Fibroblast of villous mesenchyme (primary cell): Measurements from ENCODE around the gene TNNC2. TPM values are rescaled to one million over a fixed set of nuclear protein-coding genes. Genes with fewer than 3 reads are reported as not detected.

Source experiments
- DNase-seq: peaks from one replicate; pipeline ENCODE4 v3.0.0-alpha.2; 2010; ENCODE audit warnings: low read depth
- H3K4me3 ChIP-seq: 2 replicates; pipeline ENCODE4 v1.5.1; 2011; ENCODE audit warnings: low read depth, mild to moderate bottlenecking, low read length
- total RNA-seq: library from RNA; depleted of rRNA; stranded (reverse); fragments of >200 nt; gene quantifications from 2 replicates; pipeline ENCODE4 v1.2.3, GENCODE V29; 2012
- TF ChIP-seq, protein P1 (sequence below): IDR thresholded peaks from 2 replicates; pipeline ENCODE4 v1.5.1; 2012; ENCODE audit warnings: low read depth, mild to moderate bottlenecking, low read length; ENCODE audit not compliant: insufficient read depth

TNNC2 gene
- total RNA-seq, 1 donor = 0.43 TPM

DNA sequence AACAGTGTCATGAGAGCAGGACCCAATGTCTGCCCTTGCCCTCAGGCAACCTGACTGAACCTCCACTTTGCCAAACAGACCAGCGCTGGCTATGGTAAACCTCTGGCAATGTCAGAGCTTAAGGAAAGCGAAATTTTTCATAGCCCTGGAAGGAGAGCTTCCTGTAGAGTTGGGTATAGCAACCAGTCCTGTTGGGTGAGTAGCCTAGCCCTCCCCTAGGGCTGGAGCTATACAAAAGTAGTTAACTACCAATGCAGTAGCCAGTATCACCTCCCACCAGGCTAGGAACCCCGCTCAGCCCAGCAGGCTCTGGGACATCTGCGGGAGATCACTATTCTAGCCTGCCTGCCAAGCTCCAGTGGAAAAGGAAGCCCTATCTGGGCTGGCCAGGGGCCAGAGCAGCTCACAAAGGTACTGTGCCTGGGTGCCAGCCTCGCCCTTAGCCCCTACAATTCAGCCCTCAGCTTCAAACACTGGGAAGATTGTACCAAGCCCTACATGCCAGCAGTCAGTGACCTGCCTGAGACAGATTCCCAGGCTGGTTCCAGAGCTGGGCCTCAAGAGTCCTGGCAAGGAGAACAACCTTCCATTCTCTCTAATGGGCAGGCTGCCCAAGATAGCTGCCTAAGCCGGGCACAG lies 43.3 kb downstream of the TNNC2 start:
- TF ChIP-seq, protein P1, sequence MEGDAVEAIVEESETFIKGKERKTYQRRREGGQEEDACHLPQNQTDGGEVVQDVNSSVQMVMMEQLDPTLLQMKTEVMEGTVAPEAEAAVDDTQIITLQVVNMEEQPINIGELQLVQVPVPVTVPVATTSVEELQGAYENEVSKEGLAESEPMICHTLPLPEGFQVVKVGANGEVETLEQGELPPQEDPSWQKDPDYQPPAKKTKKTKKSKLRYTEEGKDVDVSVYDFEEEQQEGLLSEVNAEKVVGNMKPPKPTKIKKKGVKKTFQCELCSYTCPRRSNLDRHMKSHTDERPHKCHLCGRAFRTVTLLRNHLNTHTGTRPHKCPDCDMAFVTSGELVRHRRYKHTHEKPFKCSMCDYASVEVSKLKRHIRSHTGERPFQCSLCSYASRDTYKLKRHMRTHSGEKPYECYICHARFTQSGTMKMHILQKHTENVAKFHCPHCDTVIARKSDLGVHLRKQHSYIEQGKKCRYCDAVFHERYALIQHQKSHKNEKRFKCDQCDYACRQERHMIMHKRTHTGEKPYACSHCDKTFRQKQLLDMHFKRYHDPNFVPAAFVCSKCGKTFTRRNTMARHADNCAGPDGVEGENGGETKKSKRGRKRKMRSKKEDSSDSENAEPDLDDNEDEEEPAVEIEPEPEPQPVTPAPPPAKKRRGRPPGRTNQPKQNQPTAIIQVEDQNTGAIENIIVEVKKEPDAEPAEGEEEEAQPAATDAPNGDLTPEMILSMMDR = no peak
- H3K4me3 ChIP-seq = no peak overlapping the region
- peak; percentile 18 for DNase-seq

DNA sequence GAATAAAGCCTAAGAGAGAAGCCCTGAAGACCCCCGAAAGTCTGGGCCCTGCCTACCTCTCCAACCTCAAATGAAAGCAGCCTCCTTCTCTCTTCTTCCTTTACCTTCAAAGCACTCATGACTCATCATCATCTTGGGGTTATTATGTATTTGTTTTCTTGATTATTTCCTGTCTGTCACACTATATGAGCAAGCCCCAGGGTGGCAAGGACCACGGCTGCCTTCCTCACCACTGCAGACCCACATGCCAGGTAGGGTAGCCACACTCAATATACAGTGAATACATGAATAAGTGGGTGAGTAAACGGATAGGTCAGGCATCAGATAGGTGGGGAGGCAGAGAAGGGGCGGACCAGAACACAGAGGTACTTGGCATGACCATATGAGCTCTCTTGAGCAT lies 44.2 kb downstream of the TNNC2 start:
- DNase-seq = peak; percentile 22
- TF ChIP-seq, protein P1 = no peak
- no peak overlapping the region for H3K4me3 ChIP-seq

DNA sequence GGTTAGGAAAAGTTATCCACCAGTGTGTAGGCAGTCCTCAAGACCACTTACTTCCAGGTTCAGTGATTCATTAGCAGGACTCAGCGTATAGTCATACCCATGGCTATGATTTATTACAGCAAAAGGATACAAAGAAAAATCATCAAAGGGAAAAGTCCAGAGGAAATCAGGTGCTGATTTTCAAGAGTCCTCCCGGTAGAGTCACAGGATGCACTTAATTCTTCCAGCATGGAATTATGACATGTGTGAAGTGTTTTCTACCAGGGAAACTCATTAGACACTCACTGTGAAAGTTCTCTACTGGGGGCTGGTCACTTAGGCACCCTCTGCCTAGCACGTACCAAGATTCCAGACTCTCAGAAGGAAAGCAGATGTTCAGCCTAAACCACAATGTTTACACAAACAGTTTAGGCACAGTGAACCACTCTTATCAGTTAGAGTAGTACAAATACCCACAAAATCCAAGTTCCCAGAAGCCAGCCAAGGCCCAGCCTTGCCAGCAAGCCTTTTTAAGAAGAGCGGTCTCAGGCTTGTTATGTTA lies 45.7 kb downstream of the TNNC2 start:
- peak; percentile 99 for DNase-seq
- peak overlapping the region; percentile 28 for H3K4me3 ChIP-seq
- TF ChIP-seq, protein P1 = no peak

DNA sequence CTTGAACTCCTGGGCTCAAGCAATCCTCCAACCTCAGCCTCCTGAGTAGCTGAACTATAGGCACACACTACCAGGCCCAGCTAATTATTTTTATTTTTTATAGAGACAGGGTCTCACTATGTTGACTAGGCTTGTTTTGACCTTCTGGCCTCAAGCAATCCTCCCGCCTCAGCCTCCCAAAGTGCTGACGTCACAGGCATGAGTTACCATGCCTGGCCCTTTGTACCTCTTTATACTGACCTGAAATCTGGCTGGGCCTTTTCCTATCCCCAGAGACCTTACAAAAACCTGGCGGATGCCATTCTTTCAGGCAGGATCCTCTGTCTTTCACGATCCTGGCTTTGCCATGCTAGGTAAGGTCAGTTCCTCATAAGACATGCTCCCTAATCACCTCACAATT lies 47.0 kb downstream of the TNNC2 start:
- DNase-seq = no peak
- peak overlapping the region; percentile 42 for H3K4me3 ChIP-seq
- TF ChIP-seq, protein P1 = no peak

DNA sequence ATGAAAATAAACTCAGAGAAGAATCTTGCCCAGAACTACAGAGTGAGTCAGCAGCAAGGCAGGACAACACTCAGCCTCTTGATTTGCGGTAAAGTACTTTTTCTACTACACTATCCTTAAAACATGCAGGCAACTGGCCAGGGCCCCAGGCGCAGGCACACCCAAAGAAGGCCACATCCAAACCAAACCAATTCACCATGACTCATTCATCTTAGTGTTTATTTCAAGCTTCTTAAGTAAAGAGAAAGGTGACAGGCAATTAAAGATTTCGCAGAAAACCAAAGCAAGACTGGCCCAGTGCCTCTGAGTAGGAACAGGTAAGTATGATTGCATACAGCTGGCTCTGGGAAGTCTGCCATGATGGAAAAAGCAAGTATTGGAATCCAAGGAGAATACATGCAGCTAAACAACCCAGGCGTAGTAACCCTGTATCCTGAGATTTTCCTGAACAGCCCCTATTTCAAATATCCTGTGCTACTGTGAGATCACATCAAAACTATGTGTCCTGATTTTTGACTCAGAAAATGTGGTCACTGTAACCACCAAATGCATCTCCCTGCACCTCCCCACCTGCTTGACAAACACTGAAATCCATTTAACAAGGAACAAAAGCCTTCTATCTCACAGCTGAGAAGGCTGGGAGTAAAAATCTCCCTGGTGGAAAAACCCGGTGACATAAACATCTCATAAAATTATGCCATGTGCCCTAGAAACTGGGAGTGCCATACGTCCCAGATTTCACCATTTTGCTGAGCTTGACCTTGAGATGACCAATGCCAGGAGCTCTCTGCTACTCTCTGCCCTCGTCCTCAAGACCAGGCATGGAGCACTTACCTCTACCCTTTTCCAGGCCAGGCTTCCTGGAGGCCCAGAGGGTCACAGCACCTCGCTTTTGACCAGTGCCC lies 47.8 kb downstream of the TNNC2 start:
- peak overlapping the region; percentile 42 for H3K4me3 ChIP-seq
- TF ChIP-seq, protein P1 = no peak
- DNase-seq = peak; percentile 99

DNA sequence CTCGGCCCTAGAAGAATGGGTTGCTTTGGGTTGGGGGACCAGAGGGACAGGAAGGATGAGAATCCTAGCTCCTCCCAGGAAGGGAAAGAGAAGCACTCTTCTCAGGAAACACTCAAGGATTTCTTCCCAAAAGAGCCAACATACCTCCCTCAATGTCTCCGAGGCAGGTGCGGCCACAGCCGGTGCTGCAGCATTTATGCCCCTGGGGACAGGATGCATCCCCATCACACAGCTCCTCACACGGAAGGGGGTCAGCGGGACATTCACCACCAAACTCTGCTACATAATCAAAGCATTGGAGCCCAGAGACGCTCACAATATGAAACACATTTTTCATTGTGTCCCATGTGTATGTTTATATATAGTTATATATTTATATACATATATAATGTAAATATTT lies 50.2 kb downstream of the TNNC2 start:
- TF ChIP-seq, protein P1 = no peak
- no peak overlapping the region for H3K4me3 ChIP-seq
- no peak for DNase-seq
